Skeletal muscle tissue (tissue), 4 donors: ENCODE data around the gene MBNL1. TPM values are rescaled to one million over a fixed set of nuclear protein-coding genes. Genes with fewer than 3 reads are reported as not detected.

Experiments
- H3K27ac ChIP-seq: one replicate; pipeline ENCODE4 v1.7.0; 2013; ENCODE audit warnings: mild to moderate bottlenecking, low read depth, low read length, inconsistent platforms
- H3K27me3 ChIP-seq, 3 donors: one replicate each; pipeline ENCODE4 v1.7.0; 2013; ENCODE audit warnings: low read length in 3 of 3; ENCODE audit not compliant: control insufficient read depth in 3 of 3, insufficient read depth in 3 of 3
- H3K36me3 ChIP-seq, 3 donors: one replicate each; pipeline ENCODE4 v1.7.0; 2013; ENCODE audit warnings: low read length in 3 of 3; ENCODE audit not compliant: control insufficient read depth in 3 of 3, insufficient read depth in 3 of 3
- H3K4me1 ChIP-seq, 3 donors: one replicate each; pipeline ENCODE4 v1.7.0; 2013; ENCODE audit warnings: low read length in 3 of 3, mild to moderate bottlenecking in 3 of 3; ENCODE audit not compliant: control insufficient read depth in 3 of 3, insufficient read depth in 3 of 3
- H3K4me3 ChIP-seq, 3 donors: one replicate each; pipeline ENCODE4 v1.7.0; 2013; ENCODE audit warnings: low read length in 3 of 3
- H3K9ac ChIP-seq, 3 donors: one replicate each; pipeline ENCODE4 v1.7.0; 2013; ENCODE audit warnings: low read length in 3 of 3, mild to moderate bottlenecking in 3 of 3, moderate library complexity in 2 of 3, low read depth in 1 of 3
- H3K9me3 ChIP-seq, 3 donors: one replicate each; pipeline ENCODE4 v1.7.0; 2013; ENCODE audit warnings: low read length in 3 of 3; ENCODE audit not compliant: control insufficient read depth in 3 of 3
- total RNA-seq: library from RNA; depleted of rRNA; stranded (reverse); fragments of >200 nt; gene quantifications from one replicate; pipeline ENCODE4 v1.2.3, GENCODE V29; 2014
- donor health status: Osteomylitis.

MBNL1 gene
- total RNA-seq, 1 donor from 2014 or later = 76.7 TPM

- H3K27me3 ChIP-seq = no peaks in the 10 kb centered on the region
- peaks cover 22 to 41% (median 33%) of the 10 kb centered on the region in 3 donors for H3K4me1 ChIP-seq
- H3K4me3 ChIP-seq = no peak overlapping the region
- no peaks in the 10 kb centered on the region for H3K9me3 ChIP-seq
- no peaks in the 10 kb centered on the region for H3K36me3 ChIP-seq
- H3K27ac ChIP-seq = no peak overlapping the region
- no peak overlapping the region for H3K9ac ChIP-seq
Measured at GRCh38 chr3:152313914-152314313, 45.2 kb downstream of the MBNL1 start.

- H3K9ac ChIP-seq = peak overlapping the region in 2 of 3 donors; percentile 3 to 28
- H3K4me3 ChIP-seq = peak overlapping the region in 2 of 3 donors; percentile 33 to 37
- peaks cover 26 to 42% (median 31%) of the 10 kb centered on the region in 3 donors for H3K4me1 ChIP-seq
- H3K27ac ChIP-seq = peak overlapping the region; percentile 50
- no peaks in the 10 kb centered on the region for H3K27me3 ChIP-seq
- H3K9me3 ChIP-seq = no peaks in the 10 kb centered on the region
- peaks cover 0 to 2% (median 0%) of the 10 kb centered on the region in 3 donors for H3K36me3 ChIP-seq
Measured at GRCh38 chr3:152314677-152315353, 46.1 kb downstream of the MBNL1 start.

- no peaks in the 10 kb centered on the region for H3K9me3 ChIP-seq
- H3K27ac ChIP-seq = peak overlapping the region; percentile 50
- H3K4me3 ChIP-seq = no peak overlapping the region
- H3K36me3 ChIP-seq = peaks cover 0 to 2% (median 0%) of the 10 kb centered on the region in 3 donors
- no peak overlapping the region for H3K9ac ChIP-seq
- H3K27me3 ChIP-seq = no peaks in the 10 kb centered on the region
- H3K4me1 ChIP-seq = peaks cover 33 to 44% (median 38%) of the 10 kb centered on the region in 3 donors
Measured at GRCh38 chr3:152315623-152316022, 46.9 kb downstream of the MBNL1 start.

- H3K4me3 ChIP-seq = no peak overlapping the region
- peaks cover 0 to 2% (median 0%) of the 10 kb centered on the region in 3 donors for H3K36me3 ChIP-seq
- no peaks in the 10 kb centered on the region for H3K27me3 ChIP-seq
- no peaks in the 10 kb centered on the region for H3K9me3 ChIP-seq
- no peak overlapping the region for H3K9ac ChIP-seq
- H3K4me1 ChIP-seq = peaks cover 38 to 48% (median 38%) of the 10 kb centered on the region in 3 donors
- H3K27ac ChIP-seq = peak overlapping the region; percentile 41
Measured at GRCh38 chr3:152316318-152316717, 47.6 kb downstream of the MBNL1 start.

- peaks cover 0 to 2% (median 0%) of the 10 kb centered on the region in 3 donors for H3K36me3 ChIP-seq
- H3K4me3 ChIP-seq = no peak overlapping the region
- H3K9me3 ChIP-seq = no peaks in the 10 kb centered on the region
- peak overlapping the region; percentile 26 for H3K27ac ChIP-seq
- H3K27me3 ChIP-seq = no peaks in the 10 kb centered on the region
- H3K4me1 ChIP-seq = peaks cover 38 to 56% (median 39%) of the 10 kb centered on the region in 3 donors
- no peak overlapping the region for H3K9ac ChIP-seq
Measured at GRCh38 chr3:152317184-152317583, 48.5 kb downstream of the MBNL1 start.

GRCh38 chr3:152317956-152318355 is 49.2 kb downstream of the MBNL1 start:
- Histone ChIP-seq H3K9ac (no peak overlapping the region), H3K9me3 (no peaks in the 10 kb centered on the region), H3K36me3 (peaks cover 0 to 2% (median 0%) of the 10 kb centered on the region in 3 donors), H3K27me3 (no peaks in the 10 kb centered on the region), H3K4me1 (peaks cover 44 to 63% (median 46%) of the 10 kb centered on the region in 3 donors), H3K4me3 (no peak overlapping the region), H3K27ac (peak overlapping the region; percentile 26)

- Histone ChIP-seq H3K36me3 (peaks cover 0 to 2% (median 0%) of the 10 kb centered on the region in 3 donors), H3K4me3 (no peak overlapping the region), H3K9me3 (no peaks in the 10 kb centered on the region), H3K27ac (peak overlapping the region; percentile 37), H3K4me1 (peaks cover 45 to 67% (median 49%) of the 10 kb centered on the region in 3 donors), H3K9ac (no peak overlapping the region), H3K27me3 (no peaks in the 10 kb centered on the region)
Measured at GRCh38 chr3:152318512-152318911, 49.8 kb downstream of the MBNL1 start.

- Histone ChIP-seq H3K4me1 (peaks cover 46 to 74% (median 49%) of the 10 kb centered on the region in 3 donors), H3K27me3 (no peaks in the 10 kb centered on the region), H3K9me3 (no peaks in the 10 kb centered on the region), H3K36me3 (peaks cover 0 to 2% (median 0%) of the 10 kb centered on the region in 3 donors), H3K4me3 (no peak overlapping the region), H3K9ac (peak overlapping the region in 1 of 3 donors; percentile 19), H3K27ac (peak overlapping the region; percentile 37)
Measured at GRCh38 chr3:152319256-152319655, 50.5 kb downstream of the MBNL1 start.

- H3K4me3 ChIP-seq = peak overlapping the region in 2 of 3 donors; percentile 6 to 34
- H3K36me3 ChIP-seq = peaks cover 0 to 2% (median 0%) of the 10 kb centered on the region in 3 donors
- no peaks in the 10 kb centered on the region for H3K27me3 ChIP-seq
- no peak overlapping the region for H3K9ac ChIP-seq
- H3K27ac ChIP-seq = peak overlapping the region; percentile 54
- H3K9me3 ChIP-seq = no peaks in the 10 kb centered on the region
- H3K4me1 ChIP-seq = peaks cover 38 to 70% (median 42%) of the 10 kb centered on the region in 3 donors
Measured at GRCh38 chr3:152319831-152320617, 51.3 kb downstream of the MBNL1 start.
